Measurements from ENCODE around the gene PLEKHA7. TPM values are rescaled to one million over a fixed set of nuclear protein-coding genes. Genes with fewer than 3 reads are reported as not detected.

The PLEKHA7 gene
- total and polyA plus RNA-seq, 2 of the 13 experiments (the other 11 are each of a cell fraction or from before 2014, with no cell fraction given), result 17.5 to 18.7 TPM

DNA sequence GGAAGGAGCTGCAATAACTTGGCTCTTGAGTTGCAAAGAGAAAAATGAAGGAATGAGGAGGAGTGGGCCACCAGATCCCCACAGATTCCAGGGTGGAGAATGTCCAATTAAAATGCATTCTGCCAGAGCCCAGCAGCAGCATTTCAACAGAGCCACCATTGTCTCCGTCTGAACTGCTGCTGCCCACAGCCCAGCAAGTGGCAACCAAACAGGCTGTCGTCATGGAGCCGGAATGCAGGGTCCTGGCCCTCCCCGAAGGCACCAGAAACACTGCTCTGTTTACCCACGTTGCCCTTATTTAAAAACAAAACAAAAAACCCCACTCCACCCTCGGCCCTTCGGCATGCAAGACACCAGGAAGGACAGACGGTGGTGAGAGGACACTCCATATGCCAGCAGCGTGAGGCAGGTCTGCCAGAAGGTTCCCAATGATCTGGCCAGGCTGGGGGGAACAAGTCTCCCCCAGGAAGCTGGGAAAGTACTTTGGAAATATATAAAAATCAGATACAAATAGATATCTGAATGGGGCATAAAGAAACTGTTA is 32.5 kb downstream of the PLEKHA7 start (continued):
- TF ChIP-seq FLYWCH1 (CRISPR knock-in tag; IDR thresholded peaks at IDR 0.05) (no peak), ZKSCAN5 (CRISPR knock-in tag; IDR thresholded peaks at IDR 0.05) (no peak), CBX1 (IDR thresholded peaks at IDR 0.05; ENCODE audit: low read depth) (no peak), KLF15 (CRISPR knock-in tag; IDR thresholded peaks at IDR 0.05; ENCODE audit: borderline replicate concordance) (no peak), ELF4 (CRISPR knock-in tag; IDR thresholded peaks at IDR 0.05; ENCODE audit: borderline replicate concordance) (no peak), SPEN (CRISPR knock-in tag; IDR thresholded peaks at IDR 0.05; ENCODE audit: low read depth) (no peak), NFKB2 (CRISPR knock-in tag; IDR thresholded peaks at IDR 0.05; ENCODE audit: borderline replicate concordance) (no peak; the same call in 1 of the 2 replicates), ZSCAN21 (CRISPR knock-in tag; IDR thresholded peaks at IDR 0.05; ENCODE audit: borderline replicate concordance) (no peak), ZNF703 (CRISPR knock-in tag; IDR thresholded peaks at IDR 0.05; ENCODE audit: borderline replicate concordance) (no peak), FOXK2 (IDR thresholded peaks at IDR 0.05) (peak; percentile 54; the same call in 1 of the 2 replicates), ATF1 (CRISPR knock-in tag; IDR thresholded peaks at IDR 0.05) (no peak), MATR3 (CRISPR knock-in tag; IDR thresholded peaks at IDR 0.05) (no peak), JARID2 (CRISPR knock-in tag; IDR thresholded peaks at IDR 0.05; ENCODE audit: insufficient replicate concordance) (no peak), PHB2 (IDR thresholded peaks at IDR 0.05; ENCODE audit: partially characterized antibody) (no peak), IKZF1 (IDR thresholded peaks at IDR 0.05) (no peak), YEATS4 (CRISPR knock-in tag; IDR thresholded peaks at IDR 0.05; ENCODE audit: borderline replicate concordance) (no peak; the same call in 1 of the 2 replicates)
- TF ChIP-seq, protein P1, sequence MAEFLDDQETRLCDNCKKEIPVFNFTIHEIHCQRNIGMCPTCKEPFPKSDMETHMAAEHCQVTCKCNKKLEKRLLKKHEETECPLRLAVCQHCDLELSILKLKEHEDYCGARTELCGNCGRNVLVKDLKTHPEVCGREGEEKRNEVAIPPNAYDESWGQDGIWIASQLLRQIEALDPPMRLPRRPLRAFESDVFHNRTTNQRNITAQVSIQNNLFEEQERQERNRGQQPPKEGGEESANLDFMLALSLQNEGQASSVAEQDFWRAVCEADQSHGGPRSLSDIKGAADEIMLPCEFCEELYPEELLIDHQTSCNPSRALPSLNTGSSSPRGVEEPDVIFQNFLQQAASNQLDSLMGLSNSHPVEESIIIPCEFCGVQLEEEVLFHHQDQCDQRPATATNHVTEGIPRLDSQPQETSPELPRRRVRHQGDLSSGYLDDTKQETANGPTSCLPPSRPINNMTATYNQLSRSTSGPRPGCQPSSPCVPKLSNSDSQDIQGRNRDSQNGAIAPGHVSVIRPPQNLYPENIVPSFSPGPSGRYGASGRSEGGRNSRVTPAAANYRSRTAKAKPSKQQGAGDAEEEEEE (CRISPR knock-in tag; IDR thresholded peaks at IDR 0.05; ENCODE audit: borderline replicate concordance), result no peak
- TF ChIP-seq, protein P2, sequence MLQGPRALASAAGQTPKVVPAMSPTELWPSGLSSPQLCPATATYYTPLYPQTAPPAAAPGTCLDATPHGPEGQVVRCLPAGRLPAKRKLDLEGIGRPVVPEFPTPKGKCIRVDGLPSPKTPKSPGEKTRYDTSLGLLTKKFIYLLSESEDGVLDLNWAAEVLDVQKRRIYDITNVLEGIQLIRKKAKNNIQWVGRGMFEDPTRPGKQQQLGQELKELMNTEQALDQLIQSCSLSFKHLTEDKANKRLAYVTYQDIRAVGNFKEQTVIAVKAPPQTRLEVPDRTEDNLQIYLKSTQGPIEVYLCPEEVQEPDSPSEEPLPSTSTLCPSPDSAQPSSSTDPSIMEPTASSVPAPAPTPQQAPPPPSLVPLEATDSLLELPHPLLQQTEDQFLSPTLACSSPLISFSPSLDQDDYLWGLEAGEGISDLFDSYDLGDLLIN (CRISPR knock-in tag; IDR thresholded peaks at IDR 0.05; ENCODE audit: borderline replicate concordance), result no peak
- TF ChIP-seq, protein P3, sequence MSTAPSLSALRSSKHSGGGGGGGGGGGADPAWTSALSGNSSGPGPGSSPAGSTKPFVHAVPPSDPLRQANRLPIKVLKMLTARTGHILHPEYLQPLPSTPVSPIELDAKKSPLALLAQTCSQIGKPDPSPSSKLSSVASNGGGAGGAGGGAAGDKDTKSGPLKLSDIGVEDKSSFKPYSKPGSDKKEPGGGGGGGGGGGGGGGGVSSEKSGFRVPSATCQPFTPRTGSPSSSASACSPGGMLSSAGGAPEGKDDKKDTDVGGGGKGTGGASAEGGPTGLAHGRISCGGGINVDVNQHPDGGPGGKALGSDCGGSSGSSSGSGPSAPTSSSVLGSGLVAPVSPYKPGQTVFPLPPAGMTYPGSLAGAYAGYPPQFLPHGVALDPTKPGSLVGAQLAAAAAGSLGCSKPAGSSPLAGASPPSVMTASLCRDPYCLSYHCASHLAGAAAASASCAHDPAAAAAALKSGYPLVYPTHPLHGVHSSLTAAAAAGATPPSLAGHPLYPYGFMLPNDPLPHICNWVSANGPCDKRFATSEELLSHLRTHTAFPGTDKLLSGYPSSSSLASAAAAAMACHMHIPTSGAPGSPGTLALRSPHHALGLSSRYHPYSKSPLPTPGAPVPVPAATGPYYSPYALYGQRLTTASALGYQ (CRISPR knock-in tag; IDR thresholded peaks at IDR 0.05), result no peak
- TF ChIP-seq, protein P4, sequence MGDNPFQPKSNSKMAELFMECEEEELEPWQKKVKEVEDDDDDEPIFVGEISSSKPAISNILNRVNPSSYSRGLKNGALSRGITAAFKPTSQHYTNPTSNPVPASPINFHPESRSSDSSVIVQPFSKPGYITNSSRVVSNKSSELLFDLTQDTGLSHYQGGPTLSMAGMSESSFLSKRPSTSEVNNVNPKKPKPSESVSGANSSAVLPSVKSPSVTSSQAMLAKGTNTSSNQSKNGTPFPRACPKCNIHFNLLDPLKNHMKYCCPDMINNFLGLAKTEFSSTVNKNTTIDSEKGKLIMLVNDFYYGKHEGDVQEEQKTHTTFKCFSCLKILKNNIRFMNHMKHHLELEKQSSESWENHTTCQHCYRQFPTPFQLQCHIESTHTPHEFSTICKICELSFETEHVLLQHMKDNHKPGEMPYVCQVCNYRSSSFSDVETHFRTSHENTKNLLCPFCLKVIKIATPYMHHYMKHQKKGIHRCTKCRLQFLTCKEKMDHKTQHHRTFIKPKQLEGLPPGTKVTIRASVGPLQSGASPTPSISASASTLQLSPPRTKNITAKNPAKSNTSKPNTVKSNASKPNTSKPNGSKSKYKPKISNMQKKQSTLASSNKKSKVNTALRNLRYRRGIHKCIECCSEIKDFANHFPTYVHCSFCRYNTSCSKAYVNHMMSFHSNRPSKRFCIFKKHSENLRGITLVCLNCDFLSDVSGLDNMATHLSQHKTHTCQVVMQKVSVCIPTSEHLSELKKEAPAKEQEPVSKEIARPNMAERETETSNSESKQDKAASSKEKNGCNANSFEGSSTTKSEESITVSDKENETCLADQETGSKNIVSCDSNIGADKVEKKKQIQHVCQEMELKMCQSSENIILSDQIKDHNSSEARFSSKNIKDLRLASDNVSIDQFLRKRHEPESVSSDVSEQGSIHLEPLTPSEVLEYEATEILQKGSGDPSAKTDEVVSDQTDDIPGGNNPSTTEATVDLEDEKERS (CRISPR knock-in tag; IDR thresholded peaks at IDR 0.05), result no peak
- TF ChIP-seq, protein P5, sequence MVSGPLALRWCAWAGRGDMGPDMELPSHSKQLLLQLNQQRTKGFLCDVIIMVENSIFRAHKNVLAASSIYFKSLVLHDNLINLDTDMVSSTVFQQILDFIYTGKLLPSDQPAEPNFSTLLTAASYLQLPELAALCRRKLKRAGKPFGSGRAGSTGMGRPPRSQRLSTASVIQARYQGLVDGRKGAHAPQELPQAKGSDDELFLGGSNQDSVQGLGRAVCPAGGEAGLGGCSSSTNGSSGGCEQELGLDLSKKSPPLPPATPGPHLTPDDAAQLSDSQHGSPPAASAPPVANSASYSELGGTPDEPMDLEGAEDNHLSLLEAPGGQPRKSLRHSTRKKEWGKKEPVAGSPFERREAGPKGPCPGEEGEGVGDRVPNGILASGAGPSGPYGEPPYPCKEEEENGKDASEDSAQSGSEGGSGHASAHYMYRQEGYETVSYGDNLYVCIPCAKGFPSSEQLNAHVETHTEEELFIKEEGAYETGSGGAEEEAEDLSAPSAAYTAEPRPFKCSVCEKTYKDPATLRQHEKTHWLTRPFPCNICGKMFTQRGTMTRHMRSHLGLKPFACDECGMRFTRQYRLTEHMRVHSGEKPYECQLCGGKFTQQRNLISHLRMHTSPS (CRISPR knock-in tag; IDR thresholded peaks at IDR 0.05; ENCODE audit: low read depth), result no peak
